ENCODE measurements around the gene RBPMS2.

DNA sequence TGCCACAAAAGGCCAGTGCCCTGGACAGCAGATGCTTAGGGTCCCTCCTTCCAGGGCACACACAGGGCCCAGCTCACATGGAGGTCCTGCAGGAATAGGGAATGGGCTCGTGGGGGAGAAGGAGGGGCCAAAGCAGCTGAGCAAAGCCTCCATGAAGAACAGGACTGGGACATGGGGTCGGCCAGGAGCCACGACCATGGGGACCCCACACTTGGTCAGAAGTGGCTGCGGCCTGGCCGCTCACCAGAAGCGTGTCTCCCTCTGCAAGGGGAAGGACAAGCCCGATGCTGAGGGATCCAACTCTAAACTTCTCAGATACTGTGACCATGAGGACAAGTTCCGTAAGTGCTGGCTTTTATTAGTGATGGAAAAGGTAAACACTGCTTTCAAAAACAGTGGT lies 15.3 kb downstream of the RBPMS2 start:
- TF ChIP-seq, protein P1, sequence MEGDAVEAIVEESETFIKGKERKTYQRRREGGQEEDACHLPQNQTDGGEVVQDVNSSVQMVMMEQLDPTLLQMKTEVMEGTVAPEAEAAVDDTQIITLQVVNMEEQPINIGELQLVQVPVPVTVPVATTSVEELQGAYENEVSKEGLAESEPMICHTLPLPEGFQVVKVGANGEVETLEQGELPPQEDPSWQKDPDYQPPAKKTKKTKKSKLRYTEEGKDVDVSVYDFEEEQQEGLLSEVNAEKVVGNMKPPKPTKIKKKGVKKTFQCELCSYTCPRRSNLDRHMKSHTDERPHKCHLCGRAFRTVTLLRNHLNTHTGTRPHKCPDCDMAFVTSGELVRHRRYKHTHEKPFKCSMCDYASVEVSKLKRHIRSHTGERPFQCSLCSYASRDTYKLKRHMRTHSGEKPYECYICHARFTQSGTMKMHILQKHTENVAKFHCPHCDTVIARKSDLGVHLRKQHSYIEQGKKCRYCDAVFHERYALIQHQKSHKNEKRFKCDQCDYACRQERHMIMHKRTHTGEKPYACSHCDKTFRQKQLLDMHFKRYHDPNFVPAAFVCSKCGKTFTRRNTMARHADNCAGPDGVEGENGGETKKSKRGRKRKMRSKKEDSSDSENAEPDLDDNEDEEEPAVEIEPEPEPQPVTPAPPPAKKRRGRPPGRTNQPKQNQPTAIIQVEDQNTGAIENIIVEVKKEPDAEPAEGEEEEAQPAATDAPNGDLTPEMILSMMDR (IDR thresholded peaks at IDR 0.05) = no peak
- TF ChIP-seq ZFX (IDR thresholded peaks at IDR 0.05; ENCODE audit: borderline replicate concordance) = no peak

Measured in 22Rv1 (cell line).